ENCODE measurements around the gene CCDC178.

The CCDC178 gene

GRCh38 chr18:32908424-32908805 lies 532.1 kb downstream of the CCDC178 start:
- Histone ChIP-seq H3K4me1 (ENCODE audit: insufficient read depth, low read length) (no peaks in the 10 kb centered on the region), H3K9ac (ENCODE audit: low read depth, low read length) (no peak overlapping the region), H3K9me3 (ENCODE audit: control insufficient read depth, insufficient read depth, low read length) (no peaks in the 10 kb centered on the region), H3K36me3 (ENCODE audit: insufficient read depth, low read length) (no peaks in the 10 kb centered on the region)

GRCh38 chr18:32907648-32908423 lies 532.7 kb downstream of the CCDC178 start:
- H3K9me3 ChIP-seq (ENCODE audit: control insufficient read depth, insufficient read depth, low read length): no peaks in the 10 kb centered on the region

GRCh38 chr18:32907311-32907585 lies 533.3 kb downstream of the CCDC178 start:
- no peaks in the 10 kb centered on the region for H3K36me3 ChIP-seq (ENCODE audit: insufficient read depth, low read length)
- no peaks in the 10 kb centered on the region for H3K4me1 ChIP-seq (ENCODE audit: insufficient read depth, low read length)
- no peak overlapping the region for H3K9ac ChIP-seq (ENCODE audit: low read depth, low read length)
- no peaks in the 10 kb centered on the region for H3K9me3 ChIP-seq (ENCODE audit: control insufficient read depth, insufficient read depth, low read length)

More at GRCh38 chr18:32907648-32908423, 532.7 kb downstream of the CCDC178 start:
- no peak overlapping the region for H3K9ac ChIP-seq (ENCODE audit: low read depth, low read length)
- no peaks in the 10 kb centered on the region for H3K36me3 ChIP-seq (ENCODE audit: insufficient read depth, low read length)
- H3K4me1 ChIP-seq (ENCODE audit: insufficient read depth, low read length): no peaks in the 10 kb centered on the region

- no peaks in the 10 kb centered on the region for H3K4me1 ChIP-seq (ENCODE audit: insufficient read depth, low read length)
- no peaks in the 10 kb centered on the region for H3K36me3 ChIP-seq (ENCODE audit: insufficient read depth, low read length)
- no peaks in the 10 kb centered on the region for H3K9me3 ChIP-seq (ENCODE audit: control insufficient read depth, insufficient read depth, low read length)
- no peak overlapping the region for H3K9ac ChIP-seq (ENCODE audit: low read depth, low read length)
Measured at GRCh38 chr18:32906506-32907310, 533.8 kb downstream of the CCDC178 start.

GRCh38 chr18:32905651-32906050 lies 534.9 kb downstream of the CCDC178 start:
- Histone ChIP-seq H3K36me3 (ENCODE audit: insufficient read depth, low read length) (no peaks in the 10 kb centered on the region), H3K9ac (ENCODE audit: low read depth, low read length) (no peak overlapping the region), H3K9me3 (ENCODE audit: control insufficient read depth, insufficient read depth, low read length) (no peaks in the 10 kb centered on the region), H3K4me1 (ENCODE audit: insufficient read depth, low read length) (no peaks in the 10 kb centered on the region)

GRCh38 chr18:32902568-32903330 lies 537.8 kb downstream of the CCDC178 start:
- Histone ChIP-seq H3K36me3 (ENCODE audit: insufficient read depth, low read length) (no peaks in the 10 kb centered on the region), H3K4me1 (ENCODE audit: insufficient read depth, low read length) (no peaks in the 10 kb centered on the region), H3K9ac (ENCODE audit: low read depth, low read length) (no peak overlapping the region), H3K9me3 (ENCODE audit: control insufficient read depth, insufficient read depth, low read length) (peaks cover 5% of the 10 kb centered on the region; the same call in 1 of the 2 replicates)

GRCh38 chr18:32899819-32900218 lies 540.7 kb downstream of the CCDC178 start:
- Histone ChIP-seq H3K9ac (ENCODE audit: low read depth, low read length) (no peak overlapping the region), H3K9me3 (ENCODE audit: control insufficient read depth, insufficient read depth, low read length) (peaks cover 16% of the 10 kb centered on the region), H3K4me1 (ENCODE audit: insufficient read depth, low read length) (no peaks in the 10 kb centered on the region)

GRCh38 chr18:32896776-32897547 lies 543.6 kb downstream of the CCDC178 start:
- no peaks in the 10 kb centered on the region for H3K4me1 ChIP-seq (ENCODE audit: insufficient read depth, low read length)
- H3K36me3 ChIP-seq (ENCODE audit: insufficient read depth, low read length): no peaks in the 10 kb centered on the region; the same call in 1 of the 2 replicates
- H3K9ac ChIP-seq (ENCODE audit: low read depth, low read length): no peak overlapping the region
- H3K9me3 ChIP-seq (ENCODE audit: control insufficient read depth, insufficient read depth, low read length): peaks cover 16% of the 10 kb centered on the region

More at GRCh38 chr18:32899819-32900218, 540.7 kb downstream of the CCDC178 start:
- no peaks in the 10 kb centered on the region for H3K36me3 ChIP-seq (ENCODE audit: insufficient read depth, low read length)

- Histone ChIP-seq H3K9ac (ENCODE audit: low read depth, low read length) (no peak overlapping the region), H3K4me1 (ENCODE audit: insufficient read depth, low read length) (peaks cover 11% of the 10 kb centered on the region; the same call in 1 of the 2 replicates), H3K9me3 (ENCODE audit: control insufficient read depth, insufficient read depth, low read length) (peaks cover 16% of the 10 kb centered on the region), H3K36me3 (ENCODE audit: insufficient read depth, low read length) (no peaks in the 10 kb centered on the region; the same call in 1 of the 2 replicates)
Measured at GRCh38 chr18:32893915-32894314, 546.6 kb downstream of the CCDC178 start.

GRCh38 chr18:32891797-32892196 lies 548.7 kb downstream of the CCDC178 start:
- Histone ChIP-seq H3K9me3 (ENCODE audit: control insufficient read depth, insufficient read depth, low read length) (peaks cover 2% of the 10 kb centered on the region), H3K4me1 (ENCODE audit: insufficient read depth, low read length) (peaks cover 18% of the 10 kb centered on the region; the same call in 1 of the 2 replicates), H3K9ac (ENCODE audit: low read depth, low read length) (no peak overlapping the region), H3K36me3 (ENCODE audit: insufficient read depth, low read length) (no peaks in the 10 kb centered on the region; the same call in 1 of the 2 replicates)

GRCh38 chr18:32891130-32891529 lies 549.4 kb downstream of the CCDC178 start:
- H3K36me3 ChIP-seq (ENCODE audit: insufficient read depth, low read length): no peaks in the 10 kb centered on the region; the same call in 1 of the 2 replicates
- no peaks in the 10 kb centered on the region; the same call in 1 of the 2 replicates for H3K9me3 ChIP-seq (ENCODE audit: control insufficient read depth, insufficient read depth, low read length)
- peaks cover 18% of the 10 kb centered on the region; the same call in 1 of the 2 replicates for H3K4me1 ChIP-seq (ENCODE audit: insufficient read depth, low read length)
- H3K9ac ChIP-seq (ENCODE audit: low read depth, low read length): no peak overlapping the region

GRCh38 chr18:32889615-32890593 lies 550.6 kb downstream of the CCDC178 start:
- H3K9ac ChIP-seq (ENCODE audit: low read depth, low read length): no peak overlapping the region
- H3K36me3 ChIP-seq (ENCODE audit: insufficient read depth, low read length): no peaks in the 10 kb centered on the region; the same call in 1 of the 2 replicates
- H3K4me1 ChIP-seq (ENCODE audit: insufficient read depth, low read length): peaks cover 18% of the 10 kb centered on the region; the same call in 1 of the 2 replicates
- H3K9me3 ChIP-seq (ENCODE audit: control insufficient read depth, insufficient read depth, low read length): no peaks in the 10 kb centered on the region

GRCh38 chr18:32888306-32888705 lies 552.2 kb downstream of the CCDC178 start:
- no peaks in the 10 kb centered on the region; the same call in 1 of the 2 replicates for H3K36me3 ChIP-seq (ENCODE audit: insufficient read depth, low read length)
- H3K9me3 ChIP-seq (ENCODE audit: control insufficient read depth, insufficient read depth, low read length): no peaks in the 10 kb centered on the region
- peaks cover 18% of the 10 kb centered on the region; the same call in 1 of the 2 replicates for H3K4me1 ChIP-seq (ENCODE audit: insufficient read depth, low read length)
- H3K9ac ChIP-seq (ENCODE audit: low read depth, low read length): no peak overlapping the region
